Measurements from ENCODE around the gene MORF4L2. TPM values are rescaled to one million over a fixed set of nuclear protein-coding genes. Genes with fewer than 3 reads are reported as not detected.

Gene MORF4L2
- total and polyA plus RNA-seq, 2 of the 8 experiments (the other 6 are each of a cell fraction or from before 2014, with no cell fraction given): 235 to 373 TPM

- H2BK20ac ChIP-seq (ENCODE audit: low read length): no peak overlapping the region
- POLR2A ChIA-PET (ENCODE audit: partially characterized antibody): interaction anchor here (0.8 kb wide), 1 partner anchor 76 kb away, joined by 3 read pairs; no protein-coding TSS in a partner anchor
- CTCF ChIA-PET (ENCODE audit: partially characterized antibody): interaction anchor here (0.7 to 0.9 kb wide), 2 partner anchors 13 to 77 kb away, joined by 3 to 6 read pairs; partner anchors contain the start of gene TMEM31
- no peak overlapping the region for H2BK15ac ChIP-seq (ENCODE audit: low read length)
- H2AFZ ChIP-seq (ENCODE audit: low read length): no peak overlapping the region
- DNase-seq (ENCODE audit: low read depth in 1 of 2, low spot score in 2 of 2) (no peak), FAIRE-seq (no peak)
- H4K20me1 ChIP-seq (replicated peaks in 1 of 2; ENCODE audit: control insufficient read depth in 1 of 2, insufficient read depth in 2 of 2, low read length in 2 of 2): no peaks in the 10 kb centered on the region
- no peaks in the 10 kb centered on the region for H3K36me3 ChIP-seq (ENCODE audit: control insufficient read depth in 2 of 4, insufficient read depth in 4 of 4, low read length in 3 of 4)
- H3K9me3 ChIP-seq (ENCODE audit: insufficient read depth in 2 of 2, low read depth in 1 of 2, low read length in 1 of 2): no peaks in the 10 kb centered on the region
- no peak overlapping the region for H2BK12ac ChIP-seq (ENCODE audit: low read depth, low read length)
- H3K14ac ChIP-seq (ENCODE audit: insufficient read length): no peak overlapping the region
- H3K23ac ChIP-seq (ENCODE audit: insufficient read length): no peak overlapping the region
- no peaks in the 10 kb centered on the region for H3K79me2 ChIP-seq (ENCODE audit: control insufficient read depth in 1 of 2, insufficient read depth in 2 of 2, low read length in 2 of 2)
- no peak overlapping the region for H3K9ac ChIP-seq (replicated peaks in 1 of 4; ENCODE audit: extremely low read depth in 1 of 4, low read depth in 3 of 4, low read length in 3 of 4)
- H4K8ac ChIP-seq (ENCODE audit: extremely low read depth, insufficient read depth, low read length): no peak overlapping the region
- no peak overlapping the region for H3K56ac ChIP-seq (replicated peaks; ENCODE audit: insufficient read length, low read depth, low read length)
- H3K27me3 ChIP-seq (replicated peaks in 1 of 4; ENCODE audit: control insufficient read depth in 3 of 4, extremely low read depth in 1 of 4, insufficient read depth in 3 of 4, low read length in 3 of 4): no peaks in the 10 kb centered on the region
- no peak overlapping the region for H3K4me2 ChIP-seq (ENCODE audit: insufficient read depth in 1 of 2, low read depth in 2 of 2, low read length in 2 of 2)
- H2BK120ac ChIP-seq (replicated peaks; ENCODE audit: low read depth, low read length): no peak overlapping the region
- H2BK5ac ChIP-seq (ENCODE audit: low read depth, low read length): no peak overlapping the region
- H3K18ac ChIP-seq (ENCODE audit: extremely low read depth, low read length): no peak overlapping the region
- no peak overlapping the region for H3K27ac ChIP-seq (ENCODE audit: low read depth, low read length)
- no peaks in the 10 kb centered on the region for H3K23me2 ChIP-seq (ENCODE audit: low read depth, low read length)
- H3K4me1 ChIP-seq (replicated peaks in 1 of 4; ENCODE audit: control insufficient read depth in 3 of 4, insufficient read depth in 4 of 4, low read length in 3 of 4): no peaks in the 10 kb centered on the region
- no peak overlapping the region for H3K4me3 ChIP-seq (ENCODE audit: extremely low read depth in 1 of 4, insufficient read depth in 2 of 4, low read depth in 3 of 4, low read length in 4 of 4)
- no peaks in the 10 kb centered on the region for H3K79me1 ChIP-seq (ENCODE audit: low read depth, low read length)
- H3K4ac ChIP-seq (replicated peaks; ENCODE audit: insufficient read length, low read depth, low read length): no peak overlapping the region
- H2AK5ac ChIP-seq (ENCODE audit: low read depth, low read length): no peak overlapping the region
- H4K91ac ChIP-seq (replicated peaks; ENCODE audit: insufficient read length, low read length): no peak overlapping the region
- H4K5ac ChIP-seq (ENCODE audit: insufficient read length, low read depth, low read length): no peak overlapping the region
- TF ChIP-seq CREB1 (IDR thresholded peaks at IDR 0.05) (no peak), BCL11A (IDR thresholded peaks at IDR 0.05; ENCODE audit: low read depth in 2 of 2, low read length in 2 of 2) (no peak), SAP30 (IDR thresholded peaks at IDR 0.05; ENCODE audit: insufficient read depth, insufficient replicate concordance, low read length) (no peak), EGR1 (IDR thresholded peaks at IDR 0.05; ENCODE audit: borderline replicate concordance, low read depth, low read length) (no peak), SIRT6 (IDR thresholded peaks at IDR 0.05; ENCODE audit: low read length) (no peak), RXRA (IDR thresholded peaks at IDR 0.05; ENCODE audit: insufficient read depth, low read depth, low read length) (no peak), CBX5 (IDR thresholded peaks at IDR 0.05; ENCODE audit: low read depth, low read length) (no peak), SP4 (IDR thresholded peaks at IDR 0.05; ENCODE audit: low read length) (no peak), FOSL1 (IDR thresholded peaks at IDR 0.05; ENCODE audit: insufficient read depth, low read depth, low read length) (no peak), SIN3A (conservative IDR thresholded peaks at IDR 0.05 in 1 of 2, IDR thresholded peaks at IDR 0.05 in 1 of 2; ENCODE audit: low read depth in 1 of 2, low read length in 2 of 2) (no peak), KDM4A (IDR thresholded peaks at IDR 0.05; ENCODE audit: low read depth, low read length, severe bottlenecking) (no peak), CEBPB (IDR thresholded peaks at IDR 0.05; ENCODE audit: low read depth, low read length) (no peak), HDAC2 (IDR thresholded peaks at IDR 0.05; ENCODE audit: borderline replicate concordance in 1 of 2, low read depth in 2 of 2, low read length in 2 of 2) (no peak)
These were observed 11.2 kb upstream of the MORF4L2 start for GRCh38 chrX:103697687-103698086.
